SK-N-SH (cell line): ENCODE measurements around the gene DFFB. TPM values are rescaled to one million over a fixed set of nuclear protein-coding genes. Genes with fewer than 3 reads are reported as not detected.

Experiments
- CTCF ChIA-PET: fragments of 300-600, 350-600 bp; formaldehyde crosslinking; extraction: SDS; loops from one replicate; lab custom pipeline; 2021; lab: Yijun Ruan, JAX
- POLR2A ChIA-PET: fragments of 350-600 bp; sonication (Branson Sonifier 250); formaldehyde crosslinking; extraction: SDS; loops from one replicate; lab custom pipeline; 2020; ENCODE audit warnings: antibody characterized with exemption, inconsistent platforms; lab: Yijun Ruan, JAX
- DNase-seq: peaks from one replicate; pipeline ENCODE4 v3.0.0; 2012
- H2AFZ ChIP-seq: fragments of 200-600 bp; sonication (generic); 2 replicates; pipeline ENCODE4 v1.8.1; 2016; ENCODE audit warnings: antibody characterized with exemption, mild to moderate bottlenecking, low read depth
- H3F3A ChIP-seq: fragments of 200-600 bp; sonication (generic); replicated peaks from 2 replicates; pipeline ENCODE3; 2016; ENCODE audit warnings: antibody characterized with exemption, mild to moderate bottlenecking; ENCODE audit not compliant: insufficient read depth
- H3K27ac ChIP-seq, 2 experiments: fragments of 200-500 bp in 1 of 2; fragments of 200-600 bp in 1 of 2; sonication (Bioruptor generic) in 1 of 2; sonication (generic), shearing (Covaris generic) in 1 of 2; 2 replicates each; pipeline versions ENCODE4 v1.5.1 to v1.6.1; 2014 to 2016; ENCODE audit warnings: low read depth in 2 of 2, inconsistent platforms in 1 of 2, low read length in 1 of 2, mild to moderate bottlenecking in 1 of 2, mixed read lengths in 1 of 2
- H3K27me3 ChIP-seq: fragments of 200-600 bp; sonication (generic), shearing (Covaris generic); 2 replicates; pipeline ENCODE4 v1.6.1; 2016; ENCODE audit warnings: mixed run types; ENCODE audit not compliant: insufficient read depth
- H3K36me3 ChIP-seq, 2 experiments: fragments of 200-500 bp in 1 of 2; fragments of 200-600 bp in 1 of 2; sonication (Bioruptor generic) in 1 of 2; sonication (generic) in 1 of 2; replicated peaks in 1 of 2; 2 replicates each; pipeline versions ENCODE3 to v1.5.1; 2014 to 2016; ENCODE audit warnings: low read length in 1 of 2, mild to moderate bottlenecking in 1 of 2; ENCODE audit not compliant: insufficient read depth in 2 of 2, control insufficient read depth in 1 of 2
- H3K4me1 ChIP-seq, 2 experiments: fragments of 200-500 bp in 1 of 2; fragments of 200-600 bp in 1 of 2; sonication (Bioruptor generic) in 1 of 2; sonication (generic), shearing (Covaris generic) in 1 of 2; 2 replicates each; pipeline versions ENCODE4 v1.5.1 to v1.6.1; 2014 to 2016; ENCODE audit warnings: low read depth in 1 of 2, low read length in 1 of 2, mixed run types in 1 of 2; ENCODE audit not compliant: insufficient read depth in 2 of 2, control insufficient read depth in 1 of 2
- H3K4me2 ChIP-seq: fragments of 200-600 bp; sonication (generic), shearing (Covaris generic); 2 replicates; pipeline ENCODE4 v1.6.1; 2017; ENCODE audit warnings: mixed run types
- H3K4me3 ChIP-seq, 2 experiments: fragments of 200-500 bp in 1 of 2; fragments of 200-600 bp in 1 of 2; sonication (Bioruptor generic) in 1 of 2; sonication (generic), shearing (Covaris generic) in 1 of 2; 2 replicates each; pipeline versions ENCODE4 v1.5.1 to v1.8.1; 2014 to 2016; ENCODE audit warnings: low read depth in 2 of 2, inconsistent platforms in 1 of 2, low read length in 1 of 2, mild to moderate bottlenecking in 1 of 2, mixed read lengths in 1 of 2, moderate library complexity in 1 of 2
- H3K79me2 ChIP-seq: fragments of 200-600 bp; sonication (generic); 2 replicates; pipeline ENCODE4 v1.8.1; 2017; ENCODE audit warnings: mild to moderate bottlenecking; ENCODE audit not compliant: insufficient read depth
- H3K9ac ChIP-seq: fragments of 200-600 bp; sonication (generic); 2 replicates; pipeline ENCODE4 v1.6.1; 2017; ENCODE audit warnings: mixed run types
- H3K9me2 ChIP-seq: fragments of 200-600 bp; sonication (generic); 2 replicates; pipeline ENCODE4 v1.6.1; 2017; ENCODE audit warnings: mixed run types
- H3K9me3 ChIP-seq: fragments of 200-600 bp; sonication (generic); 2 replicates; pipeline ENCODE4 v1.6.1; 2017; ENCODE audit warnings: mixed run types, mild to moderate bottlenecking, moderate library complexity
- H4K20me1 ChIP-seq: fragments of 200-600 bp; sonication (generic); 2 replicates; pipeline ENCODE4 v1.6.1; 2017; ENCODE audit warnings: mild to moderate bottlenecking, mixed run types; ENCODE audit not compliant: insufficient read depth
- CHD2 ChIP-seq: fragments of 150-350 bp; IDR thresholded peaks from 2 replicates; pipeline ENCODE4 v1.6.1; 2018; ENCODE audit warnings: low read length; ENCODE audit not compliant: partially characterized antibody
- CTCF ChIP-seq: fragments of 200-600 bp; sonication (generic); IDR thresholded peaks from 2 replicates; pipeline ENCODE4 v1.6.1; 2017; ENCODE audit warnings: antibody characterized with exemption, mild to moderate bottlenecking, moderate library complexity
- ELF1 ChIP-seq: IDR thresholded peaks from 2 replicates; pipeline ENCODE4 v1.4.0; 2012
- EZH2phosphoT487 ChIP-seq: fragments of 200-600 bp; sonication (generic); IDR thresholded peaks from 2 replicates; pipeline ENCODE4 v1.6.1; 2017; ENCODE audit warnings: low read depth, mixed run types, mild to moderate bottlenecking, antibody characterized with exemption, moderate library complexity, borderline replicate concordance
- JUND ChIP-seq: IDR thresholded peaks from 2 replicates; pipeline ENCODE4 v1.4.0; 2012
- MAX ChIP-seq: IDR thresholded peaks from 2 replicates; pipeline ENCODE4 v1.4.0; 2012; ENCODE audit warnings: low read depth
- MEF2A ChIP-seq: IDR thresholded peaks from 2 replicates; pipeline ENCODE4 v1.4.0; 2012; ENCODE audit warnings: low read depth, borderline replicate concordance
- NFIC ChIP-seq: IDR thresholded peaks from 2 replicates; pipeline ENCODE4 v1.4.0; 2012; ENCODE audit warnings: borderline replicate concordance
- NRF1 ChIP-seq: IDR thresholded peaks from 2 replicates; pipeline ENCODE4 v1.6.1; 2012; ENCODE audit warnings: low read depth, mild to moderate bottlenecking, low read length
- POLR2AphosphoS5 ChIP-seq: IDR thresholded peaks from 2 replicates; pipeline ENCODE4 v1.6.1; 2012; ENCODE audit warnings: low read depth, low read length
- RCOR1 ChIP-seq: fragments of 150-350 bp; IDR thresholded peaks from 2 replicates; pipeline ENCODE4 v1.6.1; 2017; ENCODE audit warnings: antibody characterized with exemption, low read length
- RFX5 ChIP-seq: IDR thresholded peaks from 2 replicates; pipeline ENCODE4 v1.6.1; 2012; ENCODE audit warnings: mild to moderate bottlenecking, improper control_type of control experiment, low read length
- TAF1 ChIP-seq: IDR thresholded peaks from 2 replicates; pipeline ENCODE4 v1.6.1; 2012; ENCODE audit warnings: low read depth, mild to moderate bottlenecking, low read length, moderate library complexity, borderline replicate concordance
- TCF12 ChIP-seq: IDR thresholded peaks from 2 replicates; pipeline ENCODE4 v1.4.0; 2012
- TEAD4 ChIP-seq: IDR thresholded peaks from 2 replicates; pipeline ENCODE4 v1.4.0; 2012; ENCODE audit warnings: mild to moderate bottlenecking, borderline replicate concordance; ENCODE audit not compliant: insufficient read depth
- ZBTB33 ChIP-seq: IDR thresholded peaks from 2 replicates; pipeline ENCODE4 v1.4.0; 2012; ENCODE audit warnings: low read depth, borderline replicate concordance
- WGBS: methylation state at CpG from one replicate; pipeline ENCODE4 v1.1.6; 2017; ENCODE audit warnings: low lambda C conversion rate; 5-methylcytosine and 5-hydroxymethylcytosine counted together
- polyA plus RNA-seq, 3 experiments: library from polyadenylated mRNA; depleted of rRNA; stranded (reverse); fragments of >200 nt; gene quantifications; 2 replicates each; pipeline ENCODE4 v1.2.3, GENCODE V29; 2012
- TF ChIP-seq, protein P1 (sequence below): IDR thresholded peaks from 2 replicates; pipeline ENCODE4 v1.4.0; 2012; ENCODE audit warnings: low read depth, borderline replicate concordance
- TF ChIP-seq, protein P2 (sequence below): IDR thresholded peaks from 2 replicates; pipeline ENCODE4; 2012
- TF ChIP-seq, protein P3 (sequence below): fragments of 150-350 bp; IDR thresholded peaks from 2 replicates; pipeline ENCODE4 v1.6.1; 2017; ENCODE audit warnings: antibody characterized with exemption, low read length, low read depth, borderline replicate concordance

The DFFB gene
- polyA plus RNA-seq, 1 of the 3 experiments (the other 2 are of a cell fraction): 8.2 TPM

- TF ChIP-seq, protein P1, sequence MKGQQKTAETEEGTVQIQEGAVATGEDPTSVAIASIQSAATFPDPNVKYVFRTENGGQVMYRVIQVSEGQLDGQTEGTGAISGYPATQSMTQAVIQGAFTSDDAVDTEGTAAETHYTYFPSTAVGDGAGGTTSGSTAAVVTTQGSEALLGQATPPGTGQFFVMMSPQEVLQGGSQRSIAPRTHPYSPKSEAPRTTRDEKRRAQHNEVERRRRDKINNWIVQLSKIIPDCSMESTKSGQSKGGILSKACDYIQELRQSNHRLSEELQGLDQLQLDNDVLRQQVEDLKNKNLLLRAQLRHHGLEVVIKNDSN: no peak
- no peak for TF ChIP-seq MEF2A
- TF ChIP-seq CTCF: no peak
- TF ChIP-seq TEAD4: no peak
- no peak for TF ChIP-seq TAF1
- no peak for TF ChIP-seq NFIC
- no peak for TF ChIP-seq NRF1
- TF ChIP-seq, all 33 proteins: peak for 0
Observed at GRCh38 chr1:3889936-3890335, 32.7 kb downstream of the DFFB start (continued).

- CTCF ChIA-PET: interaction anchor here (1.0 to 1.3 kb wide), 2 partner anchors 20 to 21 kb away, joined by 3 read pairs; no protein-coding TSS in a partner anchor
- TF ChIP-seq POLR2AphosphoS5: no peak
- no peak for TF ChIP-seq RCOR1
- no peak for TF ChIP-seq ELF1
- TF ChIP-seq CHD2: no peak
- TF ChIP-seq CTCF: no peak
- TF ChIP-seq, protein P2, sequence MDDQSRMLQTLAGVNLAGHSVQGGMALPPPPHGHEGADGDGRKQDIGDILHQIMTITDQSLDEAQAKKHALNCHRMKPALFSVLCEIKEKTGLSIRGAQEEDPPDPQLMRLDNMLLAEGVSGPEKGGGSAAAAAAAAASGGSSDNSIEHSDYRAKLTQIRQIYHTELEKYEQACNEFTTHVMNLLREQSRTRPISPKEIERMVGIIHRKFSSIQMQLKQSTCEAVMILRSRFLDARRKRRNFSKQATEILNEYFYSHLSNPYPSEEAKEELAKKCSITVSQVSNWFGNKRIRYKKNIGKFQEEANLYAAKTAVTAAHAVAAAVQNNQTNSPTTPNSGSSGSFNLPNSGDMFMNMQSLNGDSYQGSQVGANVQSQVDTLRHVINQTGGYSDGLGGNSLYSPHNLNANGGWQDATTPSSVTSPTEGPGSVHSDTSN: no peak
- TF ChIP-seq TCF12: no peak
- no peak for TF ChIP-seq EZH2phosphoT487
- TF ChIP-seq ZBTB33: no peak
- no peak for TF ChIP-seq RFX5
- no peak for TF ChIP-seq JUND
- TF ChIP-seq, protein P3, sequence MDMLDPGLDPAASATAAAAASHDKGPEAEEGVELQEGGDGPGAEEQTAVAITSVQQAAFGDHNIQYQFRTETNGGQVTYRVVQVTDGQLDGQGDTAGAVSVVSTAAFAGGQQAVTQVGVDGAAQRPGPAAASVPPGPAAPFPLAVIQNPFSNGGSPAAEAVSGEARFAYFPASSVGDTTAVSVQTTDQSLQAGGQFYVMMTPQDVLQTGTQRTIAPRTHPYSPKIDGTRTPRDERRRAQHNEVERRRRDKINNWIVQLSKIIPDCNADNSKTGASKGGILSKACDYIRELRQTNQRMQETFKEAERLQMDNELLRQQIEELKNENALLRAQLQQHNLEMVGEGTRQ: no peak
- TF ChIP-seq MAX: no peak
- TF ChIP-seq, protein P1: no peak
Observed at GRCh38 chr1:3890389-3891328, 33.4 kb downstream of the DFFB start.

More at GRCh38 chr1:3890389-3891328, 33.4 kb downstream of the DFFB start:
- no peak overlapping the region for H3K9ac ChIP-seq
- no peaks in the 10 kb centered on the region for H3K9me3 ChIP-seq
- no peak overlapping the region for H2AFZ ChIP-seq
- no peak overlapping the region for H3K27ac ChIP-seq
- POLR2A ChIA-PET: no interaction called here
- no peaks in the 10 kb centered on the region for H4K20me1 ChIP-seq
- H3K4me1 ChIP-seq: no peaks in the 10 kb centered on the region
- H3K4me3 ChIP-seq: no peak overlapping the region
- H3K9me2 ChIP-seq: no peaks in the 10 kb centered on the region
- H3K79me2 ChIP-seq: peaks cover 30% of the 10 kb centered on the region
- H3K4me2 ChIP-seq: no peak overlapping the region
- H3K27me3 ChIP-seq: no peaks in the 10 kb centered on the region
- no peaks in the 10 kb centered on the region for H3F3A ChIP-seq
- H3K36me3 ChIP-seq: peaks cover 3 to 39% of the 10 kb centered on the region in 2 experiments
- DNase-seq: no peak
- WGBS: 90% methylated on average over 20 of the region's 26 CpGs
